HTERT RPE-1 (cell line): ENCODE results near the gene PCBP3.
"Not testable (repeated sequence)": the region's sequence is repeated elsewhere in the genome, so short reads cannot be mapped to it uniquely, and the experiment has no call there.

ENCODE experiments used
- in situ Hi-C: fragments of 300-500 bp; cut with MboI; formaldehyde crosslinking; loops from 4 replicates; pipeline ENCODE4 v1.14.3; 2020; ENCODE audit warnings: low sequenced_read_pairs

The PCBP3 gene

DNA sequence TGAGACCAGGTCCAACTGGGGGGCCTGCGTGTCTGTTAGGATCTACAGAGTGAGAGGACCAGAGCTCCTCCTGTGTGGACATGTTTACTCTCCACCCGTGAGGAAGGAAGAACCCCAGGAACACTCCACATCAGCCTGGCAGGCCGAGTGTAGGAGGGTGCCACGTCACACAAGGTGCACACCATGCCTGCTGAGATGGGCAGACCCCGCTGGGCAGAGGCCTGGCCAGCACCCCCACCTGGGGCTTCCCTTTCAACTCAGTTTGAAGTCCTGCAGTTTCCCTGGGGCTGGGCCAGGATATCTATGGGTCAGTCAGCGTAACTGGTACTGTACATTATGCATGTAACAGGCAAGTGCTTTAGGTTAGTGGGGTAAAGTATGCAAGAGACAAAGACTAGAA lies 30.1 kb upstream of the PCBP3 start:
- in situ Hi-C loops: no loop called here

DNA sequence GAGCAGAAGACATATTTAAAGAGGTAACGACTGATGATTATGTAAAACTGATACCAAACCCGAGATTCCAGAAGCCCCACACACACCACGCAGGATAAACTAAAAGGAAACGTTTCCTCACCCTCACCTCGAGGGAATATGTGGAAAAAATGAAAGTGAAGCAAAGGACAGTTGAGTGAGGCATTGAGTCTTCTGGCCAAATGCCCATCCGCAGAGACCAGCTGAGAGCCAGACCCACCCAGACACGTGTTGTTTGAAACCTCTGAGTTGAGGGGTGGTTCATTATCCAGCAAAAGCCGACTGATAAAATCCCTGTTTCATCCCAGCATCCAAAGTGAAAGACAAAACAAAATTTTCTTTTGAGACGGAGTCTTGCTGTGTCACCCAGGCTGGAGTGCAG lies 29.6 kb upstream of the PCBP3 start:
- in situ Hi-C loops: no loop called here

DNA sequence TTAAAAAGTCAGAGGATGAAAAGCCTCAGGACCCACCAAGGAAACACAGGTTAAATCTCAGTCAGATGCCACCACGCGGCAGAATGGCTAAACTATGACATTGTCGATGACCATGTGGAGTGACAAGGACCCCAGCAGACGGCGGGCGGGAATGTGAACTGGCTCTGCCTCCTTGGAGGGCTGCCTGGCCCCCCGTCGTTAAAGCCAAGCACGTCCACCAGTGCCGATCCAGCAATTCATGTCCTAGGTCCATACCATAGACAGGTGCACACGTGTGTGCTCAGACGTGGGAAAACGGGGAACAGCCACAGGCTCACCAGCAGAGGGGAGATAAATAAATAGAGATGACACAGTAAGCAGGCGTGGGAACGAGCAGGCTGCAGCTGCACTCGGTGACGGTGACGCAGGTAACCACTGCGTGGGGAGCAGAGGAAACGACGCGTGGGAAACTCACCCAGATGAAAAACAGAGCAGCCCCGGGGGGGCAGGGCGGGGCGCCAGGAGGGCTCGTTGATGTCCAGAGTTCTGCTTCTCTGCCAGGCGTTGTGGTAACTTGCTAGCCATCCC lies 28.3 kb upstream of the PCBP3 start:
- in situ Hi-C loops: no loop called here

DNA sequence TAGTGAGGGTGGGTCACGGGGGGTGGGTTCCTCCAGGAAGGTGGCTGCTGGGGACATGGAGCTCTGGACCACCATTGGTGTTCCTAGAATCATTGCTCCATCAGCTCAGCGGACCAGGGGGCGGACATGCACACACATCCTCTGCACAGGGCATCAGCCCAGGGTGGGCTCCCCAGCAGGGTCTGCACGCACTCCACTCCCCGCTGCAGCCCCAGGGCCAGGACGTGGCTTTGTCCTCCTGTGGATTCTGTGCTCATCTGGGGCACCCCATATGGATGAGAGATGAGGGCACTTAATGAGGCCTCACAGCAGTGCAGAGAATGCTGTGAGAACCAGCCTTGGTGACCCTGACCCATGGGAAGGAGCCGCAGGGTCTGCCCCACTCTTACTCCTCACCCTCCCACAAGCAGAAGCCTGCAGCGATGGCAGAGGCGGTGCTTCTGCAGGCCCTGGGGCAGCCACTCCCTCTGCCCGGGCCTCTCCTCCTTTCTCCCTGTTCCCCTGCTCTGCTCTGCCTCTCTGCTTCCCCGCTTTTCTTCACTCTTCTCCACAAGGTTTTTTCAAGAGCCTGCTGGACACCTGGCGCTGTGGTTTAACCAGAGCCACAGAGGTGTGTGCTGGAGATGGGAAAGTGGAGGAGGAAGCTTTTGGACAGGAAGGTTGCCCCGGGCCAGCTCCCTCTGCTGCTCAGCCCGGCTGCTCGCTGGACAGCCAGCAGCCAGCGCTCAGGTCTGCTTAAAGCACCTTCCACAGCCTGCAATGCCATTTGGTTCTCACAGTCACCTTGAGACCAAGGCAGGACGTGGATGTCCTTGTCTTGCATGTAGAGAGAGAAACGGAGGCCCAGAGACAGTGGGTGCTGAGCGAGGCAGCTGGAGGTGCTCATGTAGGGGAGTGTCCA lies 26.3 kb upstream of the PCBP3 start:
- in situ Hi-C loops: no loop called here

DNA sequence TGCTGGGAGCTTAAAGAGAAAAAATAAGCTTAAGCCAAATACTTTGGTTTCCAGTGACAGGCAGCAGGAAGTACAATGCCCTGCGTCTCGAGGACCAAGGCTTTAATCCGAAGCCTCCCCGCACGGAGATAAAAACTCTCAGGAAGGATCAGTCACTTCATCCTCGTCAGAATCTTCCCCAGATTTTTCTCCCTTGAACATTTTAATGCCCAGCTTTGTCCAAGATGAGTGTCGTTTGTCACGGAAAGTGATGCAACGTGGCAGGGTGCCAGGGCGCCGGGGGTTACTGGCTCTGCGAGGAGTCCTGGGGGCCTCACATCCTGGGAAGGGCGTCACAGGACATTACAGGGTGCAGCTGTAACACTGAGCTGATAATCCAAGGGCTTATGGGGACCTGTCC lies 25.2 kb upstream of the PCBP3 start:
- in situ Hi-C loops: no loop called here

DNA sequence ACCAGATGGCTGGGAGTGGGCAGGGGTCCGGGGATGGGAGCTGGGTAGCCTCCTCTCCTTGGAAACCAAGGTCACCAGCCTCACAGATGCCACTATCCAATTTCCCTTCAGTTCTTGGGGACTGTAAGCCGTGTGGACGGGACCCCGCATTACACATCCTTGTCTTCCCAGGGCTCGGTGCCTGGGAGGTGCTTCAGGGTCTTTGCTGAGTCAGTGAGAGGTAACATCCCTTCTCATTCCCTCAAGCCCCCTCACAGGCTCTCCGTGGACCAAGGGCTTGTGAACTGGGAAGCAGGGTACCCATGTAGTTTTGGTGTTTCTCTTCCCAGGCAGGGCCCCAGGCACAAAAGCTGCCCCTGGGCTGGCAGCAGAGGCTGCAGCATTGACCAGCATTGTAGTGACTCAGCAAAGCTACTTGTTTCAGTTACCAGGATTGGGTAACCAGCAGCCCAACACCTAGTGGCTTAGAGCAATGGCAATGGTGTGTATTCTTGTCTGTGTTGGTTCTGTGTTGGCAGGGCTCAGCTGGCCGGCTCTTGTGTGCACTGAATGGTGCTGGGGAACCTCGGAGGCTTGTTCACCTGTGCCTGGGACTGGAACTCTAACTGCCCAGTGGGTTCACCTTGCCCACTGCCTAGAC lies 24.6 kb upstream of the PCBP3 start:
- in situ Hi-C loops: no loop called here

DNA sequence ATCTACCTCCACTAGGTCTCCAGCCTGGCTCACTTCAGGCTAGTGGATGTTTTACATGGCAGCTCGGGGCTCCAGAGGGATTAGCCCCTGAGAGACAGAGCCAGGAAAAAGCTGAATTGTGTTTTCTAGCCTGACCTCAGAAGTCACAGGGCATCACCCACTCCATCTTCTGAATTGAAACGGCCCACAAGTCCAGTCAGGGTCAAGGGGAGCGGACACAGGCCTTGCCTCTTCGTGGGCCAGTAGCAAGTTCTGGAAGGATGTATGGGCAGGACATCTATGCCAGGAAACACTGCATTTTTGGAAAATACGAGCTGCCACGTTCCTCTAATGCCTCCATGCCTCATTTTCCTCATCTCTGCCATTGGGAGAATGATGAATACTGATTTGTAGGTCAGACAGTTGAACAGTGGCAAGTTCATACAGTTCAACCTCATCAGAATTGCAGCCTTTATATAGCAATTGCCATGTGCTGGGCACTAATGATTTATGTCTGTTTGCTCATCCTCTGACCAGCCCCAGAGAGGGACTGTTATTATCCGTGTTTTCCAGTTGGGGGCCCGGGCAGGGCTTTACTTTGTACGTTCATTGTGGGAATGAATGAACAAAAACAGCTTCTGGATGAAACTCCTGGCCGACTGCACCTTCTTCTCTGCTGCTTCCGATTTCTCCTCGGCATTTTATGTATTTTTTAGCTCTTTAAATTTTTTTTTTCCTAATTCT lies 23.2 kb upstream of the PCBP3 start:
- in situ Hi-C loops: no loop called here

DNA sequence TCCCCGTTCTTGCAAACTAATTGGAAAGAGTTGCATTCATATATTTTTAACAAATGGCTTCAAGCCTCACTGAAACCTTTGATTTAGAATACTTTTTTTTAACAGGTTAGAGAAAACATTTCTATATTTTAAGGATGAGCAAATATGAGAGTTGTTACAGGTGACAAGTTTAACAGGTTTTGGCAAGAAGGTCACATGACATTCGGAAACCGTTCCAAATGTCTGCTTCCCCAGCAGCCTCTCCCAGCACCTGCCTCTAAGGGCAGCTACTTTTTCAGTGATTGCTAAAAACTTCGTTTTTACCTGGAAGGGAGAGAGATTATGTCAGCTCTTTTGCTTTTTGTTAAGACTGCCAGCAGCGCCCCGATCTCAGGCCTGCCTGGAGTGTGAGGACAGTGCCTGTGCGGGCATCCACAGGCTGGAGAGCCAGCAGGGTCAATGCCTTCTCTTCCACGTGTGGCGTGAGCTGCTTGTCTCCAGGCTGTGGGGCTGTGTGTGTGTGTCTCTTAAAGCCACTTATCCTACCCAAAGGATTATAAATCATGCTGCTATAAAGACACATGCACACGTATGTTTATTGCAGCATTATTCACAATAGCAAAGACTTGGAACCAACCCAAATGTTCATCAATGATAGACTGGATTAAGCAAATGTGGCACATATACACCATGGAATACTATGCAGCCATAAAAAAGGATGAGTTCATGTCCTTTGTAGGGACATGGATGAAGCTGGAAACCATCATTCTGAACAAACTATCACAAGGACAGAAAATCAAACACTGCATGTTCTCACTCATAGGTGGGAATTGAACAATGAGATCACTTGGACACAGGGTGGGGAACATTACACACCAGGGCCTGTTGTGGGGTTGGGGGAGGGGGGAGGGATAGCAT lies 21.8 kb upstream of the PCBP3 start:
- in situ Hi-C loops: not testable (repeated sequence)

DNA sequence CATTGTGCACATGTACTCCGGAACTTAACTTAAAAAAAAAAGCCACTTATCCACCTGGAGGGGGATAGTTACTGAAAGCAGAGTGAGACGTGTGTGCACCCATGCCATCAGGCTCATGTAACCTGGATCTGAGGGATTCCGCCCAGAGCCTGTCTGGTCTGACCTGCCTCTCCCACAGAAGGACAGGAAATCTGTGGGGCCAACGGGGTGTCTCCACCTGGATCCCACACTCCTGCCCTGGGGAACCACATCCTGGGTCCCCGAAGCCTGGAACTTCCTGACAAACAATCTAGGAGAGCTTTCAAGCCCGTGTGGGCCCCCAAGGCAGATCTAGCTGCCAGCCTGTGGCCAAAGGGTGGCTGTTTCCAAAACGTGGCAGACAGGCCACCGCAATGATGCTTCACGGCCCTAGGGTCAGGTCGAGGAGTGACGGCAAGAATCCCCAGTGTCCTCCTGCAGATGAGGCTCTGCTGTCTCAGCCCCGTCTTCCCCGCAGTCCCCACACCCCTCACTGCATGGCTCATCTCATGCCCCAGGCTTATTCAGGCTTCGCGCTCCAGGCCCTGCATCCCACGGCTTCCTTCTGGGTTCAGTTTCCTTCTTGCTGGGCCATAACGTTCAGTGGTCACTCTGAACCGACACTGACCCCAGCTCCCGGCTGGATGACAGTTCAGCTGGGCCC lies 21.0 kb upstream of the PCBP3 start:
- in situ Hi-C loops: no loop called here

DNA sequence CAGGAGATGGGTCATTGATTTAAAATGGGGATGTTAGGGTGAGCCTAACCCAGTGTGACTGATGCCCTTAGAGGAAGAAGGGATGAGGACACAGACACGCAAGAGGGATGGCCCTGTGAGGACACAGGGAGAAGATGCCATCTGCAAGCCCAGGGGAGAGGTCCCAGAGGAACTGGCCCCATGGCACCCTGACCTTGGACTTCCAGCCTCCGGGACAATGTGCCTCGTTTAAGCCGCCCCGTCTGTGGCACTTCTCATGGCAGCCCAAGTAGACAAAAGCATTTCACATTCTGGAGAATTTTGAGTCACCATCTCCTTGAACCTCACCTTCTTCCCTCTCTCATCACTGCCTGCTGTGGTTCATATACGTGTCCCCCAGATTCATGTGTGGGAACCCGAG lies 20.1 kb upstream of the PCBP3 start:
- in situ Hi-C loops: no loop called here

DNA sequence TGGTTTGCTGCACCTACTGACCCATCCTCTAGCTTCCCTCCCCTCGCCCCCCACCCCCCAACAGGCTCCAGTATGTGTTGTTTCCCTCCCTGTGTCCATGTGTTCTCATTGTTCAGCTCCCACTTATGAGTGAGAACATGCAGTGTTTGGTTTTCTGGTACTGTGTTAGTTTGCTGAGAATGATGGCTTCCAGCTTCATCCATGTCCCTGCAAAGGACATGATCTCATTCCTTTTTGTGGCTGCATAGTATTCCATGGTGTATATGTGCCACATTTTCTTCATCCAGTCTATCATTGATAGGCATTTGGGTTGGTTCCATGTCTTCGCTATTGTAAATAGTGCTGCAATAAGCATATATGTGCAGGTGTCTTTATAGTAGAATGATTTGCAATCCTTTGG lies 17.4 kb upstream of the PCBP3 start:
- in situ Hi-C loops: not testable (repeated sequence)

DNA sequence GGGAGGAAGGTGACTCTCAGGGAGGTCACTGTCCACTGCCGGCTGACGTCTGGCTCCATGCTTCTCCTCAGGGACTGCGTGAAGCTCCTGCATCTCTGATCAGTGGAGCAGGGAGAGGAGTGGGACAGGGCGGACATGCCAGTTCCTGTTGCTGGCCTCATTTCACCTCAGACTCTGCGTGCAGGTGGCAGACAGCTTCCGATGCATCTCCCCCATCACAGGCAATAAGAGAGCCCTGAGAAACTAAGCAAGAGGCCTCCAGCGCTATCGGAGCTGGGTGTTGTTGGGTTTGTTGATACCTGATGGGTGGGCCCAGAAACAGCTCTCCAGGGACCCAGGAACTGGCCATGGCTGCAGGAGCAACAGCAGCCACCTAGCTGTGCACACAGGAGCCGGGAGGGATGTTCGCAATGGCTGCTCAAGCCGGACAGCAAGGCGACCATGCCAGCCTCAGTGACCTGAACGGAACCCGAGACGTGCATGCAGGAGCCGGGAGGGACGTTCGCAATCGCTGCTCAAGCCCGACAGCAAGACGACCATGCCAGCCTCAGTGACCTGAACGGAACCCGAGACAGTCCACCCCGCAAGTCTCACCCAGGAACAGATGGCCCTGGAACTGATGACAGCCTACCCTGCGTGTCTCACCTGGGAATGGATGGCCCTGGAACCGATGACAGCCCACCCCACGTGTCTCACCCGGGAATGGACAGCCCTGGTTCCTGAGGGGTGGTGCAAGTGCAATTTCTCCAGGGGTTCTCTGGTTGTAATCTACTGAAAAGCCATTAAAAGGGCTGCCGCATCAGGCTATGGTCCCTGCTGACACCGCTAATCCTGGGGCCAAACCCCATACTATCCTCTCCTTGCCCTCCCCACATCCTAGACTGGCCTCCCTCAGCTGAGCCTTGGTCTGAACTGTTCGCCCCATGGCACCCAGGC lies 14.2 kb upstream of the PCBP3 start:
- in situ Hi-C loops: no loop called here

DNA sequence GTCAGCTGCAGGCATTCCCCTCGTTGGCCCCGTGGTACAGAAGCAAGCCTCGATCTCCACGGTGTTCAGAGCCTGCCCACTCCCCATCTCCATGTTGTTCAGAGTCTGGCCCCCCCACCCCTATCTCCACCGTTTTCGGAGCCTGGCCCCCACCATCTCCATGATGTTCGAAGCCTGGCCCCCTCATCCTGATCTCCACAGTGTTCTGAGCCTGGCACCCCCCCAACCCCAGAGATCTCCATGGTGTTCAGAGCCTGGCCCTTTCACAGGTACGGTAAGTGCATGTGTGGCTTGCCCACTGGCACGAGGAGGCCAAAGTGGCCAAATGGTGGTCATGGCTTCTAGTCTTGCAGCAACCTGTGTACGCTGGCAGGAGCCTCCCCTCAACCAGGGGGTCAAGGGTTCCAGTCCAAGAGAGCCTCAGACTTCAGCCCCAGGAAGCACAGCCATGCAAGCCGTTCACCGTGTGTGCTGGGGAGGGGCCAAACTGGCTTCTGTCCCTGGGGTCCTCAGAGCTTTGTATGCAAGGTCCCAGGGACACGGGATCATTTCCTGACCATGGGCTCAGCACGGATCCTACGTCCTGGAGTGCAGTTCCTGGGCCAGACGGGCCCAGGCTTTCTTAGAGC lies 13.3 kb upstream of the PCBP3 start:
- in situ Hi-C loops: no loop called here

DNA sequence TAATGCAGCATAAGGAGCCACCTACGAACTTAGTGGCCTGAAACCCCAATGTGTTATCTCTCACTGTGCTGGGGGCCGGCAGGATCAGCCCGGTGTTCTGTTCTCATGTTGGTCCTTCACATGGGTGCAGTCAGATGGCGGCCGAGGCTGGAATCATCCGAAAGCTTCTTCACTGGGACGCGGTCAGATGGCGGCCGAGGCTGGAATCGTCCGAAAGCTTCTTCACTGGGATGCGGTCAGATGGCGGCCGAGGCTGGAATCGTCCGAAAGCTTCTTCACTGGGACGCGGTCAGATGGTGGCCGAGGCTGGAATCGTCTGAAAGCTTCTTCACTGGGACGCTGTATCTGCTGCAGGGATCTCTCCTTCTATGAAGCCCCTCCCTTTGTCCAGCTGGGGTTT lies 12.6 kb upstream of the PCBP3 start:
- in situ Hi-C loops: no loop called here

DNA sequence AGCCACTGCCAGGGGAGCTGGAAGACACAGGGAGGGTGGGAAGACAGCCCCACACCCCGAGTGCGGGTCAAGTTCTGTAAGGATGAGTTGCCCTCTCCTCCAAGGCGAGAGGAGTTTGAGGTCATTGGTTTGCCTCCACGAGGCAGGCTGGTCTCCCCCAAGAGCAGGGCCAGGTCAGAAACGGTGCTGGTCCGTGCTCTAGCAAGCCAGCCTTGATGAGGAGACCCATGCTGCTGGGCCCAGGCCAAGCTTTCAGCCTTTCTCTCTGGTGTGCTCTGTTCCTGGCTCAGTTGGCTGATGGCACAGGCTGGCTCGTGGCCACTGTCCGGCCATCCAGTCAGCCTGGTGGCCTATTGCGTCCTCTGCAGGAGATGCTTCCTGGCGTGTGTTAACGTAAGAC lies 12.0 kb upstream of the PCBP3 start:
- in situ Hi-C loops: no loop called here

DNA sequence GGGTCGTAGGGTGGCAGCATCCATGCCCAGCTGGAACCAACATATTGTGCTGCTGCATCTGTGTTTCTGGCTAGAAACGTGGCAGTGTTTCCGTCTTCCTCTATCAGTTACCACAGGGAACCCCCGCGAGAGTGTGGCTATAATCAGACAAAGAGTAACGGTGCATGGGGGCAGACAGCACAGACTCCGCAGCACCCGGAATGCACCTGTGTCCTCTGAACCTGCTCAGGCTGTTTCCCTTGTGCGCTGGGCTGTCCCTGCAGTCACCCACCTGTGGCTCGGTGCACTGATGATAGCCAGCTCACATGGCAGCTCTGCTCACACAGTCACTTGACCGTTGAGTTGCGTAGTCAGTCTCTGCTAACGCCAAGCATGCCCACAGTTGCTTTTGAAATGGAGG lies 11.4 kb upstream of the PCBP3 start:
- in situ Hi-C loops: no loop called here

DNA sequence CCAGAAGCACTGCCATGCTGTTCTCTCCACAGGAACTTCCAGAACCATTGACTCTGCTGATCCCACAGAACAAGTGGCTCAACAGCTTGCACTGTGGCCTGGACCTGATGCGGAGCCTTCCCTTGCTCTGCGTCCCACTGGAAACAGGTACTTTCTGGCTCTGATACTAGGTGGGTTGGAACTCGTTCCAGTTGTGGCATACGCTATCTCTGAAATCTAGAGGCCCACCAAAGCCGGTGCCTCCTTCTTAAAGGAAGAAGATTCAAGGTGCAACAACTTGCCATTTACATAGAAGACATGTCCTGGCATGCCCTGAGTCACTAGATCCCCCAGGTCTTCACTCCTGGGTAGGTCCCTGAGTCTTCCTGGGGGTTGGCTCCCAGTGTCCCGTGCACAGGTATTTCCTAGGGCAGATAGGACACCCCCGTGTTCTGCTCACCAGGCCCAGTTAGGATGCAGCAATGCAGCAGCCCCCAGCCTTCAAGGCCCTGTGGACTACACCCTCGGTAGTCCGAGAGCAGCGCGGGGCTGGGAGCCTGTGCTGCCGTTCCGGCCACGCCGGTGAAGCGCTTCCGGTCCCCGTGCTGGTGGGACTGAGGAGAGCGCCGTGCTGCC lies 10.8 kb upstream of the PCBP3 start:
- in situ Hi-C loops: no loop called here
